ENCODE data around the gene HIGD2A.

DNA sequence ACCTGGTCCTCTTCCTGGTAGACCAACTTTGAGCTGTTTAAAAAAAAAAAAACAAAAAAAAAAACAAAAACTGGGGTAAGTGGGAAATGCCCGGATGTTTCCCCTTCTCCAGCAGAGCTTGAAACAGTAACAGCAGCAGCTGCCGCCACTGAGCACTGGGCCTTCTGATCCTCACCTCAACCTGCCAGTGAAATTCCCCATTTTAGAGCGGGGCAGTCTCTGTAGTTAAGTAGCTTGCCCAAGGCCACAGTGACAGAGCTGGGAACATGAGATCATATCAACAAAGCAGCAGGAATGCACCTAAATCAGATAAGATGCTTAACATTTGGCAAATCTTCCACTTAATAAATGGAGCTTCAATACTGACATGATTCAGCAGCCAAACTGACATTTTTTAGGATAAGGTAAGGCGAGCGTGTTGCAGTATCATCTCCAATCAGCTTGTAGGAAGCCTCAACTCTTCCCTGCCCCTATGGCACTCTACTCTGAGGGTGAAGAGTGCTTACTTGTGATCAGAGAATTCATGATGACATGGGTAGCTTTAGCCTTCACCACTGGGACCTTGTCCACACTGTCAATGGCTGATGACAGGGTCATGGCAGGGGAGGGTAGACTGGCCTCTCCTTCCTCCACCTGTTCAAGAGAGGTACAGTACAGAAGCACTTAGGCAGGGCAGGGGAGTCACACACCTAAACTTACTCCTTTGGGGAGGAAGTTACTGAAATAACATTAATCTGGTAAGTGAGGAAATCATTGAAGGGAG lies 36.3 kb upstream of the HIGD2A start:
- no peak for TF ChIP-seq ZFPM2 (CRISPR knock-in tag; IDR thresholded peaks at IDR 0.05)
- no peak for TF ChIP-seq FOXK2 (conservative IDR thresholded peaks at IDR 0.05 in 1 of 2, IDR thresholded peaks at IDR 0.05 in 1 of 2; ENCODE audit: low read depth in 2 of 2)
- no peak for TF ChIP-seq TARDBP (IDR thresholded peaks at IDR 0.05)
- TF ChIP-seq TEAD4 (IDR thresholded peaks at IDR 0.05; ENCODE audit: low read length): no peak
- no peak for TF ChIP-seq TEAD4 (CRISPR knock-in tag; IDR thresholded peaks at IDR 0.05; ENCODE audit: borderline replicate concordance)
